HG02678 (cell line): ENCODE data around the gene KIF21A.
A peak's percentile ranks its signal among the peaks of the same experiment; 100 is the strongest.

Source experiments
- ATAC-seq: cut with Tn5 transposase; IDR thresholded peaks from one replicate; pipeline ENCODE4 v1.9.1; 2021; ENCODE audit warnings: mild to moderate bottlenecking, moderate library complexity; ENCODE audit not compliant: unreplicated experiment

The KIF21A gene

GRCh38 chr12:39389399-39390150, 53.3 kb downstream of the KIF21A start:
- no peak for ATAC-seq

- ATAC-seq, result no peak
Measured at GRCh38 chr12:39386335-39386734, 56.6 kb downstream of the KIF21A start.

- ATAC-seq, result no peak
Measured at GRCh38 chr12:39383114-39383513, 59.8 kb downstream of the KIF21A start.

DNA sequence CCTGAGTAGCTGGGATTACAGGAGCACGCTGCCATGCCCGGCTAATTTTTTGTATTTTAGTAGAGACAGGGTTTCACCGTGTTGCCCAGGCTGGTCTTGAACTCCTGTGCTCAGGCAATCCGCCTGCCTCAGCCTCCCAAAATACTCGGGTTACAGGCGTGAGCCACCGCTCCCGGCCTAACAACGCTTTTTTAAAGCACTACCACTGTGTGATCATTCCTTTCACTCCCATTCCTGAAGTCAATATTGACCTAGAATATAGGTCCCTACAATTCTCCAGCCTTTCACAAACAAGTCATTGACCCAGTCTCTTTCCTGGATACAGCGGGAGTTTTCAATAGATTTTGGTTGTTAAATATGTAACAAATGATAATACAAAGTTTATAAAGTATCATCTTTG, 62.8 kb downstream of the KIF21A start:
- no peak for ATAC-seq

DNA sequence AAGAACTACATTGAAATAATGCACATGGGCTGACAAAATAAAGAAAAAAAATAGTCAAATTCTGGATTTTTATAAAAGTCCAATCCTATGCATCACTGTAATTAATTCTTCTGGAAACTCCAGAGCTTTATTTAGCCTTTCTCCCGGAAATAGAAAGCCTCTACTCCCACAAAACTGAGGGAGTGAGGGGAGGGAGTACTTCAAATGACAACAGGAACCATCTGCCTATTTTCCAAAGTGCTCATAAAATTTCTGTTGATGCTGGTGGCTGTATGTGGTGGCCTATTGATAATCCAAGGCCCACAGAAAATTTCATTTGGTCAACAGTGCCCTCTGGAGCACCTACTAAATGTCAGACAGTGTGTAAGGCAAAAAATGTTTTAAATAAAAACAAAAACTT, 64.6 kb downstream of the KIF21A start:
- ATAC-seq, result no peak

GRCh38 chr12:39375206-39375808, 67.6 kb downstream of the KIF21A start:
- no peak for ATAC-seq

GRCh38 chr12:39372929-39373328, 70.0 kb downstream of the KIF21A start:
- ATAC-seq, result peak; percentile 73

DNA sequence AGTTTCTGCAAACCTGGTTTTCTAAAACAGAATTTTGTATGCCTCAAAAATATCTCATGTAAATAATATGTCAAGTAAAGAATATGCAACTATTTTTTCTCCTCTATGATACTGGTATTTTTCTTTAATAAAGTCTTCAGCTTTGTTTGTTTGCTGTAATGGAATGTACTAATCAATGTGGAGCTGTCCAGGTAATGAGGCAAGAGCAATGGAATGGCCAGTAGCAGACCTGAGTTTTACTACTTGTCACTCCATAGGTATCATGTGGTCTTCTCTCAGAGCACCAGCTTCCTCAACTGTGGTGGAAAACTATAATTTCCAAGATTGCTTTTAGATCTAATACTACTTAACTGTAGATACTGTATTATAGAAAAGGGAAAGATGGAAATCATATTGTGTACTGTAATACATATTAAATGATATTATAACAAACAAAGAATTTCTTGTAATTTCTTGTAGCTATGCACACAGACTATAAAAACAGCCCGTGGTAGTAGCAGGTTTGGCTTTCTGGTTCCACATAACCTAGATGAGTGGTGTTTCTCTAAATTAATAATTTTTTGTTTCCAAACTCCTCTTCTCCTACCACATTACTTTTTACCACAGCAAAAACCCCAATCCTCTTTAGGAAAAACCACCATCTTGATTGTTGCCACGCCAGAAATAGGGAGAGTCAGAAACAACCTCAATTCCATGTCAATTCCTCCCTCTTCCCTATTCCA, 70.6 kb downstream of the KIF21A start:
- ATAC-seq, result no peak

DNA sequence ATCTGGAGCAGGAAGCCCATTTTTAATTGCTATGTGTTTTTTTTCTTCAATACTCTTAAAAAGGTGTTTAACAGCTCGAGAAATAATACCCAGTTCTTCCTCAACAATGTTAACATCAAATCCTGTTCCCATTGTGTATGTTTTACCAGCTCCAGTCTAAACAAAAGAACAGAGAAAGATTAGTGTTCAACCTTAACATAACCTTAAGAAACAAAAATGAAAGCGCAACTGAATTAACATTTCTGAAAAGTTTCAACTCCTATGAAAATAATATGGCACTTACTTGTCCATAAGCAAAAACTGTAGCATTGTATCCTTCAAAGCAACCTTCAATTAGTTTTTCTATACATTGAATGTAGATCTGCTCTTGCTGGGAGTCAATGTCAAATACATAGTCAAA, 73.2 kb downstream of the KIF21A start:
- ATAC-seq, result no peak

DNA sequence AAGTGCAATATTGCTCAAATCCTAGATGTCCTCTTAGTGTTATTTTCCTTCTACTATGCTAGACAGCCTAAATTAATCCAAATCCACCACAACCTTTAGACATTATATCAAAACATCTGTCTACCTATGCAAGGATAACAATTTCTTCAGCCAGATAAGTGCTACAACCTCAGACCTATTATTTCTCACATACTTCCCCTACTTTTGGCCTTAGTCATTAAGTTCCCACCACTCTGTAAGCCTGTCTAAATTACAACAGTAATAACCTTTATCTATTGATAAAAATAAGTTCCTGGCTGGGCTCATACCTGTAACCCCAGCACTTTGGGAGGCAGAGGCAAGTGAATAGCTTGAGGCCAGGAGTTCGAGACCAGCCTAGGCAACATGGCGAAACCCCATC, 74.0 kb downstream of the KIF21A start:
- no peak for ATAC-seq

DNA sequence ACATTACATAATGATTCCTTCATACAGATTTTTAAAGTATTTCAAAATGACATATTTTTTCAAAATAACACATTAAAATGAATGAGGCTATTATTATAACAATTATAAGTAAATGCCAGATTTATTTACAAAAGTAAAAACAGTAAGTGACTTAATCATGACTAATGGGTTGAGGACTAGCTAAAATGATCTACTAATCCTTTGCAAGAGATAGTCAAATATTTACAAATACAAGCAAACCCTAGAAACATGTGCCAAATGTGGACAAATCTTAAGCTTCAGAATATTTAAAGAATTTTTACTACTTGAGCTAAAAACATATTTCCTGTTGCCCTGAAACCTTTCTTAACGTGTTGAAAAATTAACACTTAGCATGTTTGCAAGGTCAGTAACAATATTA, 74.8 kb downstream of the KIF21A start:
- no peak for ATAC-seq

- ATAC-seq, result no peak
Measured at GRCh38 chr12:39367494-39367893, 75.4 kb downstream of the KIF21A start.

- no peak for ATAC-seq
Measured at GRCh38 chr12:39365364-39366001, 77.4 kb downstream of the KIF21A start.

GRCh38 chr12:39364196-39364595, 78.7 kb downstream of the KIF21A start:
- ATAC-seq, result no peak

GRCh38 chr12:39359645-39360044, 83.3 kb downstream of the KIF21A start:
- no peak for ATAC-seq

- ATAC-seq, result no peak
Measured at GRCh38 chr12:39357041-39357440, 85.9 kb downstream of the KIF21A start.

DNA sequence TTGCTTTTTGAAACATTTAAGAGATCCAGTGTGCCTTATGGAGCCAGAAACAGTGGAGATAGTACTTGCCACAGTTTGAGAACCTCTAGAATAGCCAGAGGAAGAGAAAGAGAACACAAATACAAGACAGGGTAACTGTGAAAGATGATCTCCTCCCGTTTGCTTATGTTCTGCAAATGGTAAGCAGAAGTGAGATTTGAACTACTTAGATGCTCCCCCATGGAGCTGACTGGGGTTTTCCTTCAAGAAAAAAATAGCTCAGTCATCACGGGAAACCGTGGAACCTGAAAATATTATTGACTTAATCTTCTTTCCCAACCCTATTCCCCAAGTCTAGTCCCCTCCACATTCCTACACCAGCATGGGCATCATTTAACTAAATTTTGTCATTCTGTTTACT, 87.1 kb downstream of the KIF21A start:
- ATAC-seq, result no peak

GRCh38 chr12:39354955-39355354, 88.0 kb downstream of the KIF21A start:
- no peak for ATAC-seq

DNA sequence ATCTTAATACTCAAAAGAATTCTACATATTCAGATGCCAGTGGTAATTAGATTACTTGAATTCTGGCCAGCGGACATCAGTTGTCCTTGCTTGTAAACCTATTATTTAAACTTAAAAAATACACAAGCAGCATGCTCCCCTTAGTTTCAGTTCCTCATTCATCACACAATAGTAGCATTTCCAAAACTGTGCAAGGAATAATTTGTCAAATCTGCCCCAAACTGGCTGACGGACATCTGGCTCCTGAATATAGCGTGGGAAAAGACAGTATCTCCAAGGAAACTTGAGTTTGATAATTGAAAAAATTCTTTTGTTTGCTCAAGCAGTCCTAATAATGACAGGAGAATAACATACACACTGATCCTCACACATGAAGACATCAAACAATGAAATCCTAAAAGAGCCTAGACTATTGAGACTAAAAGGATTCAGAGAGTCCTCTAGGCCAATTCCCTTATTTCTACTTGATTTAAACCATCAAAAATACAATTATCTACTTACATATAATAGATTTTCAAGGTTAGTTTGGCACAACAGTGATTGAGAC, 90.4 kb downstream of the KIF21A start:
- ATAC-seq, result no peak

GRCh38 chr12:39351153-39351552, 91.8 kb downstream of the KIF21A start:
- ATAC-seq, result no peak

GRCh38 chr12:39348941-39349626, 93.8 kb downstream of the KIF21A start:
- ATAC-seq, result no peak
